ENCODE measurements around the gene EIF4A3.

DNA sequence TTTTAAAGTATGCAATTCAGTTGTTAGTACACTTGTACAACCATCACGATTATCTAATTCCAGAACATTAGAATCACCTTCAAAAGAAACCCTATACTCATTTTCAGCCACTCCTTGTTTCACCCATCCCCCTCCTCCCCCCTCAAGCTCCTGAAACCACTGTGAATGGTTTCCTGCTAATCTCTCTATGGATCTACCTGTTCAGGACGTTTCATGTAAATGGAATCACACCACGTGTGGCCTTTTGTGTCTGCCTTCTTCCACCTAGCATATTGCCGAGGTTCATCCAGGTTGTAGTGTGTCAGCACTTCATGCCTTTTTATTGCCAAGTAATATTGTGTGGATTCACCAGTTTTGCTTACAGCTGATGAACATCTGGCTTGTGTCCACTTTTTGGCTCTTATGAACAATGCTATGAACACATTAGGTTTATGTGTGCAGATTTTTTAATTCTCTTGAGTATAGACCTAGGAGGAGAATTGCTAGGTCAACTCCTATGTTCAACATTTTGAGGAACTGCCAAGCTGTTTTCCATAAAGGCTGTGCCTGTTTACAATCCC, 17.8 kb downstream of the EIF4A3 start:
- TF ChIP-seq CREB5 (CRISPR knock-in tag; IDR thresholded peaks at IDR 0.05; ENCODE audit: low read depth), result no peak
- no peak for TF ChIP-seq ZNF8 (CRISPR knock-in tag; IDR thresholded peaks at IDR 0.05)
- no peak for TF ChIP-seq TCF4 (CRISPR knock-in tag; IDR thresholded peaks at IDR 0.05; ENCODE audit: borderline replicate concordance)
- no peak for TF ChIP-seq ZNF565 (CRISPR knock-in tag; conservative IDR thresholded peaks at IDR 0.05; ENCODE audit: low read depth)
- TF ChIP-seq, protein P1, sequence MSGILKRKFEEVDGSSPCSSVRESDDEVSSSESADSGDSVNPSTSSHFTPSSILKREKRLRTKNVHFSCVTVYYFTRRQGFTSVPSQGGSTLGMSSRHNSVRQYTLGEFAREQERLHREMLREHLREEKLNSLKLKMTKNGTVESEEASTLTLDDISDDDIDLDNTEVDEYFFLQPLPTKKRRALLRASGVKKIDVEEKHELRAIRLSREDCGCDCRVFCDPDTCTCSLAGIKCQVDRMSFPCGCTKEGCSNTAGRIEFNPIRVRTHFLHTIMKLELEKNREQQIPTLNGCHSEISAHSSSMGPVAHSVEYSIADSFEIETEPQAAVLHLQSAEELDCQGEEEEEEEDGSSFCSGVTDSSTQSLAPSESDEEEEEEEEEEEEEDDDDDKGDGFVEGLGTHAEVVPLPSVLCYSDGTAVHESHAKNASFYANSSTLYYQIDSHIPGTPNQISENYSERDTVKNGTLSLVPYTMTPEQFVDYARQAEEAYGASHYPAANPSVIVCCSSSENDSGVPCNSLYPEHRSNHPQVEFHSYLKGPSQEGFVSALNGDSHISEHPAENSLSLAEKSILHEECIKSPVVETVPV (CRISPR knock-in tag; IDR thresholded peaks at IDR 0.05), result no peak
- TF ChIP-seq ZFP30 (CRISPR knock-in tag; IDR thresholded peaks at IDR 0.05), result no peak
- no peak for TF ChIP-seq PATZ1 (CRISPR knock-in tag; IDR thresholded peaks at IDR 0.05; ENCODE audit: borderline replicate concordance)
- no peak for TF ChIP-seq ZNF70 (CRISPR knock-in tag; IDR thresholded peaks at IDR 0.05)
- TF ChIP-seq SNAI2 (CRISPR knock-in tag; IDR thresholded peaks at IDR 0.05), result no peak
- no peak for TF ChIP-seq RARB (CRISPR knock-in tag; IDR thresholded peaks at IDR 0.05)
- TF ChIP-seq ESRRG (CRISPR knock-in tag; IDR thresholded peaks at IDR 0.05), result no peak
- TF ChIP-seq CSDC2 (CRISPR knock-in tag; IDR thresholded peaks at IDR 0.05), result no peak
- TF ChIP-seq ZFP3 (CRISPR knock-in tag; IDR thresholded peaks at IDR 0.05), result no peak

Data from SK-N-SH treated with all-trans-retinoic acid at 6 μM for 48 hours (cell line).